ENCODE measurements around the gene MARF1. TPM values are rescaled to one million over a fixed set of nuclear protein-coding genes. Genes with fewer than 3 reads are reported as not detected.
"Not testable (repeated sequence)": the region's sequence is repeated elsewhere in the genome, so short reads cannot be mapped to it uniquely, and the experiment has no call there.

MARF1 gene
- total RNA-seq, 3 donors from 2014 or later, result 60.1 to 162 (median 90.9) TPM

DNA sequence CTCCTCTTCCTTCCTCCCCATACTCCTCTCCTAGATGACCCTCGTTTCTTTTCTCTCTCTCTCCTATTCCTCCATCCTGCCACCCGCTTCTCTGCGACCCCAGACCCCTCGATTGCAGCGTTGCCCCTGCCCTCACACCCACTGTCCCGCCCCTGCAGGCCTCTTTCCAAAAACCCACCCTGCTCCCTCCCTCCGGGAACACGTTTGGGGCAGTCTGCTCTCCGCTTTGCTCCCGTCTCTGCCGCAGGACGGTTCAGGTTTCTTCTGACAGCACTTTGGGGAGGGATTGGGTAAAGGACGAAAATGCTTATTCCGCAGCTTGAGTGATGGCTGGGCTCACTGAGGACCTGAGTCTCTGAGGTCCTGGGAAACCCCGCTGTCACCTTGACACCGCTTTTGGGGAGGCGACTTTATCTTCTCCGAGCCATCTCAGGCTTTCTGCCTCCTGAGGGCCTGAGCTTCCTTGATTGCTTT is 7.8 kb upstream of the MARF1 start:
- peak; percentile 22 for ATAC-seq
- Histone ChIP-seq H3K9me3 (no peaks in the 10 kb centered on the region), H3K4me3 (peak overlapping the region; percentile 87), H3K36me3 (ENCODE audit: low read depth) (no peaks in the 10 kb centered on the region), H3K4me1 (ENCODE audit: low read depth) (peaks cover 14% of the 10 kb centered on the region)
- intact Hi-C loops (cut with DNase I, micrococcal nuclease), result no loop called here
- TF ChIP-seq, protein P1, sequence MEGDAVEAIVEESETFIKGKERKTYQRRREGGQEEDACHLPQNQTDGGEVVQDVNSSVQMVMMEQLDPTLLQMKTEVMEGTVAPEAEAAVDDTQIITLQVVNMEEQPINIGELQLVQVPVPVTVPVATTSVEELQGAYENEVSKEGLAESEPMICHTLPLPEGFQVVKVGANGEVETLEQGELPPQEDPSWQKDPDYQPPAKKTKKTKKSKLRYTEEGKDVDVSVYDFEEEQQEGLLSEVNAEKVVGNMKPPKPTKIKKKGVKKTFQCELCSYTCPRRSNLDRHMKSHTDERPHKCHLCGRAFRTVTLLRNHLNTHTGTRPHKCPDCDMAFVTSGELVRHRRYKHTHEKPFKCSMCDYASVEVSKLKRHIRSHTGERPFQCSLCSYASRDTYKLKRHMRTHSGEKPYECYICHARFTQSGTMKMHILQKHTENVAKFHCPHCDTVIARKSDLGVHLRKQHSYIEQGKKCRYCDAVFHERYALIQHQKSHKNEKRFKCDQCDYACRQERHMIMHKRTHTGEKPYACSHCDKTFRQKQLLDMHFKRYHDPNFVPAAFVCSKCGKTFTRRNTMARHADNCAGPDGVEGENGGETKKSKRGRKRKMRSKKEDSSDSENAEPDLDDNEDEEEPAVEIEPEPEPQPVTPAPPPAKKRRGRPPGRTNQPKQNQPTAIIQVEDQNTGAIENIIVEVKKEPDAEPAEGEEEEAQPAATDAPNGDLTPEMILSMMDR (IDR thresholded peaks at IDR 0.05), result no peak
- peak; percentile 29 to 62 (median 55) for DNase-seq

DNA sequence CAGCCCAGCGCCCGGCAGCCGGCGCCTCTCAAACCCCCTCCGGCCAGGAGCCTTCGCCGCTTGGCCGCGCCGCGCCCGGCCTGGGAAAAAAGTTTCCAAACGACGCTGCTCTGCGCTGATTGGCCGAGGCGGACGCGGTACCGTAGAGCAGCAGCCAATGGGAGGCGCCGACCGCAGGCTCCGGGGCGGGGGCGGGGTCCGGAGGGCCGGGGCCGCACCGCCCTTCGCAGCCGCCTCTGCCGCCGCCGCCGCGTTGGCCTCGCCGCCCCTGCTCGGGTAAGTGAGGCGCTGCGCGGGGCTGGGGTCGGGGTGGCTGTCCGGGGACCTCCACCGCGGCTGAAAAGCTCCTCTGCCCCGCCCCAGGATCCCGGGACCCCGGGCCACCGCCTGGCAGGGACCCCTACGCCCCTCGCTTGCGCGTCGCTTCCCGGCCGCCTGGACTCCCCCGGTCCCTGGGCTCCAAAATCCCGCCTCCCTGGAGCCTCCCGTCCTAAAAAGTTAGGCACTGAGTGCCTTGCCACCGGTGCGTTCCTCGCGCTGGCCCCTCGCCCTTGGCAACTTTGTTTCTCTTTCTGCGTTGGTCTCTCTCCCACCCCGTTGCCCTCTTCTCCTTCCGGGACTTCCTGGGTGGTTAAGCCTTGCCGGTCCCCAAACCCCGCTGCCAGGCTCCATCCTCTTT is 7.2 kb upstream of the MARF1 start, which contains the start of gene NDE1:
NDE1 (plus strand) TSS at position 227 of the 679 bp plus-strand sequence. CDS start 14,534 bp downstream, outside the sequence.
- intact Hi-C loops (cut with DNase I, micrococcal nuclease), result no loop called here
- Histone ChIP-seq H3K9me3 (no peaks in the 10 kb centered on the region), H3K4me1 (ENCODE audit: low read depth) (peaks cover 15% of the 10 kb centered on the region), H3K4me3 (peak within 1 kb of the TSS; percentile 87), H3K36me3 (ENCODE audit: low read depth) (no peaks in the 10 kb centered on the region)
- TF ChIP-seq, protein P1 (IDR thresholded peaks at IDR 0.05), result no peak
- ATAC-seq (peak; percentile 99), DNase-seq (peak; percentile 93 to 95 (median 94))

DNA sequence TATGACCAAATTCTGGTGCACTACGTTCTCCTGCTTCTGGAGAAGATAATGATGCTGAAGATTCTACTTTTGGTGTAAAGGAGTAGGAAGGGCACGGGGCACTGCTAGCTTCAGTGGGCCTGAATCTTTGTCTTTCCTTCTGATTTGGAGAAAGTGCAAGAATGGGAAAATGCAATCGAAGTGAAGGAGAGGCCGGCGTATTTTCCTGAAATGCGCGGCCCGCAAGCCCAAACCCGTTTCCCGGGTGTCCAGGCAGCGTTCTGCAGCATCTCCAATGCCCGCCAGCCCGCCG is 6.7 kb upstream of the MARF1 start:
- ATAC-seq (no peak), DNase-seq (no peak)
- H3K9me3 ChIP-seq, result no peaks in the 10 kb centered on the region
- intact Hi-C loops (cut with DNase I, micrococcal nuclease), result no loop called here
- no peaks in the 10 kb centered on the region for H3K36me3 ChIP-seq (ENCODE audit: low read depth)
- TF ChIP-seq, protein P1 (IDR thresholded peaks at IDR 0.05), result no peak
- peaks cover 20% of the 10 kb centered on the region for H3K4me1 ChIP-seq (ENCODE audit: low read depth)
- H3K4me3 ChIP-seq, result peak overlapping the region; percentile 87

DNA sequence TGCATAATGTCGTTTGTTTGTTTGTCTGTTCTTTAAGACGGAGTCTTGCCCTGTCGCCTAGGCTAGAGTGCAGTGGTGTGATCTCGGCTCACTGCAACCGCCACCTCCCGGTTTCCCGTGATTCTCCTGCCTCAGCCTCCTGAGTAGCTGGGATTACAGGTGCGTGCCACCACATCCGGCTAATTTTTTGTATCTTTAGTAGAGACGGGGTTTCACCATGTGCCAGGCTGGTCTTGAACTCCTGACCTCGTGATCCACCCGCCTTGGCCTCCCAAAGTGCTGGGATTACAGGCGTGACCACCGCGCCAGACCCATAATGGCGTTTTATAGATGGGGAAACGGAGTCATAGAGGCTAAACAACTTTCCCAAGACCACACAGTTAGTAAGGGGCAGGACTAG is 6.4 kb upstream of the MARF1 start:
- DNase-seq; H3K9me3 ChIP-seq; ATAC-seq; intact Hi-C loops (cut with DNase I, micrococcal nuclease); H3K36me3 ChIP-seq (ENCODE audit: low read depth); H3K4me3 ChIP-seq: not testable (repeated sequence)
- H3K4me1 ChIP-seq (ENCODE audit: low read depth), result peaks cover 22% of the 10 kb centered on the region

DNA sequence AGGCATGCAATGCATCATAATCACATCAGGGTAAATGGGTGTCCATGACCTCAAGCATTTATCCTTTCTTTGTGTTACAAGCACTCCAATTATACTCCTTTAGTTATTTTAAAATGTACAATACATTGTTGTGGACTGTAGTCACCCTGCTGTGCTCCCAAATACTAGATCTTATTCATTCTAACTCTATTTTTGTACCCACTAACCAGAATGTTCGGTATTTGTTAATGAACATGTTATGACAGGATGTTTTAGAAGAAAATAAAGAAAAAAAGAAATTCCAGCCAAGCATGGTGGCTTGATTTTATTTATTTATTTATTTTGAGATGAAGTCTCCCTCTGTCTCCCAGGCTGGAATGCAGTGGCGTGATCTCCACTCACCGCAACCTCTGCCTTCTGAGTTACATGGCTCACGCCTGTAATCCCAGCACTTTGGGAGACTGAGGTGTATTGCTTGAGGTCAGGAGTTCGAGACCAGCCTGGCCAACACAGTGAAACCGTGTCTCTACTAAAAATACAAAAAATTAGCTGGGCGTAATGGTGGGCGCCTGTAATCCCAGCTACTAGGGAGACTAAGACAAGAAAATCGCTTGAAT is 5.3 kb upstream of the MARF1 start:
- Histone ChIP-seq H3K4me1 (ENCODE audit: low read depth) (peaks cover 29% of the 10 kb centered on the region), H3K9me3 (no peaks in the 10 kb centered on the region), H3K4me3 (no peak overlapping the region), H3K36me3 (ENCODE audit: low read depth) (no peaks in the 10 kb centered on the region)
- no peak for ATAC-seq
- intact Hi-C loops (cut with DNase I, micrococcal nuclease), result no loop called here
- TF ChIP-seq, protein P1 (IDR thresholded peaks at IDR 0.05), result no peak
- no peak for DNase-seq

DNA sequence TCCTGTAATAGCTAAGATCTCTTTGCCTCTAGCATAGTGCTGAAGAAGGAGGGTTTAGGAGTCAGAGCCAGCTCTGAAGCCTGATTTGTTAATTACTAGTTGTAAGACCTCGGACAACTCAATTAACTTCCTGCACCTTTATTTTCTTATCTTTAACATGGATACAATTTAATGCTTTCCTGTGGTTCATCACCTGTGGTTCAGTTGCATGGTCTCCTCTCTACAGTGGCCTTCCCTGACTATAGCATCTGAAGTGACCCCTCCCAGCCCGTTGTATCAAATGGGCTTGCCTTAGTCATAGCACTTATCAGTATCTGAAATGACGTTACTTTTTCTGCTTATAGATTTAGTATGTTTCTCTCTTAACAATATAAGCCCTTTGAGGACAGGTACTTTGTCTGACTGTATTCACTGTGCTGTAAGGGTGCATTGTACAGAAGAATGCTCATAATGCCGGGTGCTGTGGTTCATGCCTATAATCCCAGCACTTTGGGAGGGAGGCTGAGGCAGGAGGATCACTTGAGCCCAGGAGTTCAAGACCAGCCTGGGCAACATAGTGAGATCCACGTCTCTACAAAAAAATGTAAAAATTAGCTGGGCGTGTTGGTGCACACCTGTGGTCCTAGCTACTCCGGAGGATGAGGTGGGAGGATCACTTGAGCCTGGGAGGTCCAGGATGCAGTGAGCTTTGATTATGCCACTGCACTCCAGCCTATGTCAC is 4.5 kb upstream of the MARF1 start:
- intact Hi-C loops (cut with DNase I, micrococcal nuclease), result no loop called here
- Histone ChIP-seq H3K36me3 (ENCODE audit: low read depth) (no peaks in the 10 kb centered on the region), H3K9me3 (no peaks in the 10 kb centered on the region), H3K4me3 (no peak overlapping the region), H3K4me1 (ENCODE audit: low read depth) (peaks cover 29% of the 10 kb centered on the region)
- no peak for DNase-seq
- ATAC-seq, result no peak
- TF ChIP-seq, protein P1 (IDR thresholded peaks at IDR 0.05), result no peak

DNA sequence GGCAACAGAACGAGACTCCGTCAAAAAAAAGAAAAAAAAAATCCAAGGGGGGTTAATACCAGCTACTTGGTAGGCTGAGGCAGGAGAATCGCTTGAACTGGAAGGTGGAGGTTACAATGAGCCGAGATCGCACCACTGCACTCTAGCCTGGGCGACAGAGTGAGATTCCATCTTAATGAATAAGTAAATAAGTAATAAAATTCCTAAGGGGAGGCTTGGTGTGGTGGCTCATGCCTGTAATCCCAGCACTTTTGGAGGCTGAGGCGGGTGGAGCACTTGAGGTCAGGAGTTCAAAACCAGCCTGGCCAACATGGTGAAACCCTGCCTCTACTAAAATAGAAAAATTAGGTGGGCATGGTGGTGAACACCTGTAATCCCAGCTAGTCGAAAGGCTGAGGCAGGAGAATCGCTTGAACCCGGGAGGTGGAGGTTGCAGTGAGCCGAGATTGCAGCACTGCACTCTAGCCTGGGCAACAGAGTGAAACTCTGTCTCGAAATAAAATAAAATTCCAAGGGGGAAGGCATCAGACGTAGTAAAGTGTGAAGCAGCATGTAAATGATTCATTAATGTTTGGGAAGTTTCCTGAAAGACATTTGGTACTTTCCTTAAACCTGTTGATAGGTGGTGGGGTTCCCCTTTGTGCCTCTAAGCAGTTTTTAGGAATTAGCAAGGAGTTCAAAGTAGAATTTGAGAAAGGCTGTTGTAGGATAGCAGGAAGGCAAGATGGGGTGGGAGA is 3.8 kb upstream of the MARF1 start:
- H3K36me3 ChIP-seq (ENCODE audit: low read depth); DNase-seq; H3K4me3 ChIP-seq; ATAC-seq; H3K9me3 ChIP-seq; intact Hi-C loops (cut with DNase I, micrococcal nuclease): not testable (repeated sequence)
- peaks cover 35% of the 10 kb centered on the region for H3K4me1 ChIP-seq (ENCODE audit: low read depth)

DNA sequence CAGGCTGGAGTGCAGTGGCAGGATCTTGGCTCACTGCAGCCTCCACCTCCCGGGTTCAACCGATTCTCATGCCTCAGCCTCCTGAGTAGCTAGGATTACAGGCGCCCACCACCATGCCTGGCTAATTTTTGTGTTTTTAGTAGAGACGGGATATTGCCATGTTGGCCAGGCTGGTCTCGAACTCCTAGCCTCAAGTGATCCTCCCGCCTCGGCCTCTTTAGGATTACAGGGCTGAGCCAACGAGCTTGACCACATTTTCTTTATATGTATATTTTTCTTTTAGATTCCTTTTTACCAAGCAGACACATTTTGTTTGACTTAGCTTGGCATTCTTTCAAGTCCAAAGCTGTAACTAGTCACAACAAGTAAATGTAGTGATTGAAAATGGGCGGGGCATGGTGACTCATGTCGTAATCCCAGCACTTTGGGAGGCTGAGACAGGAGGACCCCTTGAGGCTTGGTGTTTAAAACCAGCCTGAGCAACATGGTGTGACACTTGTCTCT is 2.1 kb upstream of the MARF1 start:
- H3K4me3 ChIP-seq; H3K36me3 ChIP-seq (ENCODE audit: low read depth); intact Hi-C loops (cut with DNase I, micrococcal nuclease); H3K9me3 ChIP-seq; ATAC-seq: not testable (repeated sequence)
- peaks cover 33% of the 10 kb centered on the region for H3K4me1 ChIP-seq (ENCODE audit: low read depth)
- DNase-seq, result peak in 1 of 3 donors; percentile 40
